Peyer's patch (tissue), 4 donors: ENCODE measurements around the gene FHOD3. TPM values are rescaled to one million over a fixed set of nuclear protein-coding genes. Genes with fewer than 3 reads are reported as not detected.

Experiments used
- DNase-seq, 3 donors: peaks; one replicate each; pipeline ENCODE4 v3.0.0-alpha.2; 2017 to 2019
- H3K27ac ChIP-seq, 4 donors: fragments of 200-600 bp; sonication (generic); one replicate each; pipeline ENCODE4 v1.5.1; 2016 to 2019
- H3K27me3 ChIP-seq, 2 donors: fragments of 200-600 bp; sonication (generic); one replicate each; pipeline ENCODE4 v1.5.1; 2019
- H3K36me3 ChIP-seq, 3 donors: fragments of 200-600 bp; sonication (generic); one replicate each; pipeline ENCODE4 v1.5.1; 2016 to 2019
- H3K4me1 ChIP-seq, 4 donors: fragments of 200-600 bp; sonication (generic); one replicate each; pipeline ENCODE4 v1.5.1; 2016 to 2019
- H3K4me3 ChIP-seq, 4 donors: fragments of 200-600 bp; sonication (generic); 1 replicate in 3 of 4; 2 replicates in 1 of 4; pipeline ENCODE4 v1.5.1; 2016 to 2019; ENCODE audit warnings: mild to moderate bottlenecking in 1 of 4
- H3K9me3 ChIP-seq, 4 donors: fragments of 200-600 bp; sonication (generic); one replicate each; pipeline ENCODE4 v1.5.1; 2016 to 2019; ENCODE audit warnings: mild to moderate bottlenecking in 1 of 4
- POLR2A ChIP-seq, 2 donors: fragments of 450-650 bp; IDR thresholded peaks; one replicate each; pipeline ENCODE4 v1.5.1; 2017; ENCODE audit warnings: antibody characterized with exemption in 2 of 2, mild to moderate bottlenecking in 2 of 2, moderate library complexity in 2 of 2
- total RNA-seq, 4 donors: library from RNA; depleted of rRNA; stranded (reverse); fragments of >200 nt; gene quantifications; one replicate each; pipeline ENCODE4 v1.1.0, GENCODE V29; 2016
- TF ChIP-seq, protein P1 (sequence below), 6 experiments: fragments of 450-650 bp in 4 of 6; fragments of 200-600 bp in 2 of 6; sonication (generic) in 1 of 6; IDR thresholded peaks; one replicate each; pipeline ENCODE4 v1.5.1; 2017 to 2019; ENCODE audit warnings: antibody characterized with exemption in 6 of 6, mild to moderate bottlenecking in 3 of 6, moderate library complexity in 1 of 6

The FHOD3 gene
- total RNA-seq, 4 donors from 2014 or later, result 0.53 to 10.7 (median 4.6) TPM

DNA sequence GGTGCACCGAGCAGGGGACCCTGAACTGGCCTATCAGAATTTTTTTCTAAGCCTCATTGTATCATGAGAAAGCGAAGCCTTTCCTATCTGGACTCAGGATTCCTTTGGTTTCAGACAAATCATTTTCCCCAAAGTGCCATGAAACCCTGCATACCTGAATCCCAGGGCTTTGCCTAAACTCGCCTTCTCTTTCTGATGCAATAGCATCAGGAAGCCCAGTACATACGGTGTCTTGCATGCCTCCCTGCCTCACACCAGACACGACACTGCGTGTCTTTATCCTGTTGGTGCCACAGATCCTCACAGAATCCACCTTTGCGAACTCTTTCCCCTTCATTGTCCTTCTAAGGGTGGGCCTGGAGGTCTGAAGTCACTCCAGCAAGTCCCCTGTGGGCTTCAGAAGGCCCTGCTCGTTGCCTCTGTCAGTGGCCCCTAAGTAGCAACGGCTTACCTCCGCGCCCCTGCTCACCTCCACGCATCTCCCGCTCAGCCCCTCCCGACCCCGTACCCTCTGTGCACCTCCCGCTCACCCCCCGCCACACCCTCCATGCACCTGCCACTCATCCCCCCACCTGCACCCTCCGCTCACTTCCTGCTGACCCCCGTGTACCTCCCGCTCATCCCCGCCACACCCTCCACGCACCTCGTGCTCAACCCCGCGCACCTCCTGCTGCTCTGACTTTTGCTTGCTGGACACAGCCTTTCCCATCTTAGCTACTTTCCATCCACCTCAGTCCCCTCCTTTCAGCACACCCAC is 447.9 kb downstream of the FHOD3 start:
- Histone ChIP-seq H3K4me3 (no peak overlapping the region), H3K36me3 (no peaks in the 10 kb centered on the region), H3K27ac (no peak overlapping the region), H3K27me3 (no peaks in the 10 kb centered on the region), H3K4me1 (no peaks in the 10 kb centered on the region), H3K9me3 (no peaks in the 10 kb centered on the region)
- no peak for TF ChIP-seq POLR2A (IDR thresholded peaks at IDR 0.05)
- TF ChIP-seq, protein P1, sequence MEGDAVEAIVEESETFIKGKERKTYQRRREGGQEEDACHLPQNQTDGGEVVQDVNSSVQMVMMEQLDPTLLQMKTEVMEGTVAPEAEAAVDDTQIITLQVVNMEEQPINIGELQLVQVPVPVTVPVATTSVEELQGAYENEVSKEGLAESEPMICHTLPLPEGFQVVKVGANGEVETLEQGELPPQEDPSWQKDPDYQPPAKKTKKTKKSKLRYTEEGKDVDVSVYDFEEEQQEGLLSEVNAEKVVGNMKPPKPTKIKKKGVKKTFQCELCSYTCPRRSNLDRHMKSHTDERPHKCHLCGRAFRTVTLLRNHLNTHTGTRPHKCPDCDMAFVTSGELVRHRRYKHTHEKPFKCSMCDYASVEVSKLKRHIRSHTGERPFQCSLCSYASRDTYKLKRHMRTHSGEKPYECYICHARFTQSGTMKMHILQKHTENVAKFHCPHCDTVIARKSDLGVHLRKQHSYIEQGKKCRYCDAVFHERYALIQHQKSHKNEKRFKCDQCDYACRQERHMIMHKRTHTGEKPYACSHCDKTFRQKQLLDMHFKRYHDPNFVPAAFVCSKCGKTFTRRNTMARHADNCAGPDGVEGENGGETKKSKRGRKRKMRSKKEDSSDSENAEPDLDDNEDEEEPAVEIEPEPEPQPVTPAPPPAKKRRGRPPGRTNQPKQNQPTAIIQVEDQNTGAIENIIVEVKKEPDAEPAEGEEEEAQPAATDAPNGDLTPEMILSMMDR (IDR thresholded peaks at IDR 0.05), result no peak
- DNase-seq, result no peak

DNA sequence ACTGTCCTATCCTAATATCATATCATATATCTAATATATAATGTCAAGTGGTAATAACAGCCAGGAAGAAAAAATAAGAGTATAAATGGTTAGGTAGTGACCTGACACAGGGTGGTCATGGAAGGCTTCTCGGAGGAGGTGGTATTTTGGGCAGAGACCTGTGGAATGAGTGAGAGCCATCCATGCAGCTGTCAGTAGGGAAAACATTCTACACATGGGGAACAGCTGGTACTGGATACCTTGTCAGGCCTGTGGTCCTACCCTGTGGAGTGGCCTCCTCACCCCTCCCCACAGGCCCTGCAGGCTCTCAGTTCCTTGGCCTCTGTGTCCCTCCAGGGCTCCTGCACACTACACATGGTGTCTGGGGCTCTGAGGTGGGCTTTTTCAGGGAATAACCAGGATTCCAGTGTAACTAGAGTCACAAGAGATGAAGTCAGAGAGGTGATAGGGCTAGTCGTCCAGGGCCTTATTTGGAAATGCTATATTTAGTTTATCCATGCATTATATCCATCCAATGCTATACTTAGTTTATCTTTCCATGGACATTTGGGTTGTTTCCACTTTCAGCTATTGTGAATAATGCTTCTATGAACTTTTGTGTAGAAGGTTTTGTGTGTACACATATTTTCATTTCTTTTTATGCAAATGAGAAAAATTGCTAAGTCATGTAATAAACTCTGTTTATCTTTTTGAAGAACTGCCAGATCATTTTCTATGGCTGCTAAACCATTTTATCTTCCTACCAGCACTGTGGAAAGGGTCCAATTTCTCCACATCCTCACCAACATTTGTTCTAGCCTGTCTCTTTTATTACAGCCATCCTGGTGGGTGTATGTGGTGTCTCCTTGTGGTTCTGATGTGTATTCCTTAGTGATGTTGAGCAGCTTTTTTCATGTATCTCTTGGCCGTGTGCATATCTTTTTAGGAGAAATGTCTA is 455.7 kb downstream of the FHOD3 start:
- H3K36me3 ChIP-seq, result no peaks in the 10 kb centered on the region
- DNase-seq, result no peak
- H3K4me3 ChIP-seq, result no peak overlapping the region
- H3K9me3 ChIP-seq, result no peaks in the 10 kb centered on the region
- no peaks in the 10 kb centered on the region for H3K4me1 ChIP-seq
- no peak overlapping the region for H3K27ac ChIP-seq
- H3K27me3 ChIP-seq, result no peaks in the 10 kb centered on the region
- TF ChIP-seq, protein P1 (IDR thresholded peaks at IDR 0.05), result no peak
- TF ChIP-seq POLR2A (IDR thresholded peaks at IDR 0.05), result no peak

DNA sequence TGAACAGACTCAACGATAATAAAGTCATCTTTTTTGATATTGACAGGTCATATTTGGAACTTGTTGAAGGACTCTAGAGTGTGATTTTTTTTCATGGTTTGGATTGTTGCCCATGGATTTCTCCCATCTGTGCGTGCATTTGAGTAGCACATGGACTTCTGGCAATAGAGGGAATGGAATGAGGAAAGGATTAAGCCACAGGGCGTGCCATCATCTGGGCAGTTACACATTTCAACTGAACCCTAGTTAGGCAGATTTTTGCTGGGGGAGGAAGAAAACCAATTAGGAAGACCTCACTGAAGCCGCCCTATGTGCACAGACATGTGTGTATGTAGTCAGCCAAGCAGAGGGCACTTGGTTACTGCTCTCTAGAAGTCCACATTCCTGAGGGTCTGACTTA is 458.7 kb downstream of the FHOD3 start:
- H3K4me1 ChIP-seq, result no peaks in the 10 kb centered on the region
- H3K4me3 ChIP-seq, result no peak overlapping the region
- no peak overlapping the region for H3K27ac ChIP-seq
- H3K27me3 ChIP-seq, result no peaks in the 10 kb centered on the region
- TF ChIP-seq, protein P1 (IDR thresholded peaks at IDR 0.05), result no peak
- no peak for TF ChIP-seq POLR2A (IDR thresholded peaks at IDR 0.05)
- no peaks in the 10 kb centered on the region for H3K9me3 ChIP-seq
- no peaks in the 10 kb centered on the region for H3K36me3 ChIP-seq
- no peak for DNase-seq

DNA sequence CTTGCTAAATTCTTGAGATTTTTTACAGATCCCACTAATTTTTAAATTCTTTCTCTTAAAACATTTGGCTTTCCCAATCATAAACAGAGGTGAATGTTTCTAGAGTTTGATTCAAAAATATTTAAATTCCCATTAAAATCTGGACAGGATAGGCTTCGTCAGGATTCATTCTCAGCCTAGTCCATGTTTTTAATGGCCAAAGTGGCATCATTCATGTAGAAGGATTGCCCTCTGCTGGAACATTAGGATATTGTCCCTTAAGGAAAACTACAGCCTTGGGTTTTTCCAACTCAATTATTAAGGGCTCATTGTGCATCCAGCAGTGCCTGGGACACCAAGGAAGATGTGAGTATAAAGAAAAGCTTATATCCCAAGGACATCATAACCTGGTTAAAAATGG is 459.6 kb downstream of the FHOD3 start:
- DNase-seq, result no peak
- H3K36me3 ChIP-seq, result no peaks in the 10 kb centered on the region
- H3K4me1 ChIP-seq, result no peaks in the 10 kb centered on the region
- TF ChIP-seq POLR2A (IDR thresholded peaks at IDR 0.05), result no peak
- TF ChIP-seq, protein P1 (IDR thresholded peaks at IDR 0.05), result peak in 5 of 6 experiments; percentile 34 to 70 (median 63)
- no peaks in the 10 kb centered on the region for H3K27me3 ChIP-seq
- no peak overlapping the region for H3K4me3 ChIP-seq
- H3K9me3 ChIP-seq, result no peaks in the 10 kb centered on the region
- no peak overlapping the region for H3K27ac ChIP-seq

DNA sequence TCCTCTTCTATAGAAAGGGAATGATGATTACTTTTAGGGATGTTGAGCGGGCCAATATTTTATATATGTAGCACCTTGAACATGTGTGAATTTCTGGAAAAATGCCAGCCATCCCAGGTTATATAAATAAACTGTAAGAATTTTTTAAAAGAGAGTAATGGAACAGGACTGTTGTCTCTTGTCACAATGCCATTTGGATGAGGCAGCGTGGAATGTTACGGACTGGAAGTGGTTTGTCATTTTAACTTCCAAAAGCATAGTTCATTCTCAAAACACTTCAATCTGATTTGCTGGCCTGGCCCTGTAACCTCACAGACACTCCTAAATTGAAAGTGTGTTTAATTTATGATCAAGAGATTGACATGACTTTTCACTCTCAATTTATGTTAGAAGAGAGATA is 460.5 kb downstream of the FHOD3 start:
- DNase-seq, result no peak
- Histone ChIP-seq H3K27me3 (no peaks in the 10 kb centered on the region), H3K9me3 (no peaks in the 10 kb centered on the region), H3K36me3 (no peaks in the 10 kb centered on the region), H3K27ac (no peak overlapping the region), H3K4me1 (no peaks in the 10 kb centered on the region), H3K4me3 (no peak overlapping the region)
- no peak for TF ChIP-seq POLR2A (IDR thresholded peaks at IDR 0.05)

DNA sequence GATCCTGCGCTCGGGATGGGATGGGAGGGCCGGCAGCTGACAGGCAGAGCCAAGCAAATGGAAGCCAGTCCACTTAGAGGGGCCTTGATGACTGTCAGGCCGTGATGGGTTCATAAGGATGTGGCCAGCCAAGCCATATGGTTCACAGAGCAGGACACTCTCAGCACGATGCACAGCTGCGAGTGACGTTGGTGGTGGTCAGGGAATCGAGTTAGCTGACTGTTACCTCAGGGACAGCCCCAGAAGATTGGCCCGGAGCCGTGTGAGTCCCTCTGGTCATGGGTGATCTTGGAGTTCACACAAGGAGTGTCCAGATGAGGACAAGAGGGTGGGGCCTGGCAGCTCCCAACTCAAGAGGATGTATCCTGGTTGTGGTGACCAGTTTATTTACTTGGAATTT is 461.1 kb downstream of the FHOD3 start:
- Histone ChIP-seq H3K36me3 (no peaks in the 10 kb centered on the region), H3K27ac (no peak overlapping the region), H3K9me3 (no peaks in the 10 kb centered on the region), H3K4me3 (no peak overlapping the region), H3K27me3 (no peaks in the 10 kb centered on the region), H3K4me1 (no peaks in the 10 kb centered on the region)
- DNase-seq, result no peak
- TF ChIP-seq POLR2A (IDR thresholded peaks at IDR 0.05), result no peak
- TF ChIP-seq, protein P1 (IDR thresholded peaks at IDR 0.05), result no peak
